ENCODE data around the gene EEF1A2.

- TF ChIP-seq CTCF (IDR thresholded peaks at IDR 0.05; ENCODE audit: low read length) (no peak), EZH2phosphoT487 (IDR thresholded peaks at IDR 0.05; ENCODE audit: low read length) (no peak)
Measured at GRCh38 chr20:63491078-63491477, 7.8 kb downstream of the EEF1A2 start.

All from MM.1S (cell line).